Measurements from ENCODE around the gene KIF1B. TPM values are rescaled to one million over a fixed set of nuclear protein-coding genes. Genes with fewer than 3 reads are reported as not detected.

KIF1B gene
- total and polyA plus RNA-seq, 9 of the 15 experiments (the other 6 are each of a cell fraction or from before 2014, with no cell fraction given): 2.8 to 19.8 (median 11.9) TPM

DNA sequence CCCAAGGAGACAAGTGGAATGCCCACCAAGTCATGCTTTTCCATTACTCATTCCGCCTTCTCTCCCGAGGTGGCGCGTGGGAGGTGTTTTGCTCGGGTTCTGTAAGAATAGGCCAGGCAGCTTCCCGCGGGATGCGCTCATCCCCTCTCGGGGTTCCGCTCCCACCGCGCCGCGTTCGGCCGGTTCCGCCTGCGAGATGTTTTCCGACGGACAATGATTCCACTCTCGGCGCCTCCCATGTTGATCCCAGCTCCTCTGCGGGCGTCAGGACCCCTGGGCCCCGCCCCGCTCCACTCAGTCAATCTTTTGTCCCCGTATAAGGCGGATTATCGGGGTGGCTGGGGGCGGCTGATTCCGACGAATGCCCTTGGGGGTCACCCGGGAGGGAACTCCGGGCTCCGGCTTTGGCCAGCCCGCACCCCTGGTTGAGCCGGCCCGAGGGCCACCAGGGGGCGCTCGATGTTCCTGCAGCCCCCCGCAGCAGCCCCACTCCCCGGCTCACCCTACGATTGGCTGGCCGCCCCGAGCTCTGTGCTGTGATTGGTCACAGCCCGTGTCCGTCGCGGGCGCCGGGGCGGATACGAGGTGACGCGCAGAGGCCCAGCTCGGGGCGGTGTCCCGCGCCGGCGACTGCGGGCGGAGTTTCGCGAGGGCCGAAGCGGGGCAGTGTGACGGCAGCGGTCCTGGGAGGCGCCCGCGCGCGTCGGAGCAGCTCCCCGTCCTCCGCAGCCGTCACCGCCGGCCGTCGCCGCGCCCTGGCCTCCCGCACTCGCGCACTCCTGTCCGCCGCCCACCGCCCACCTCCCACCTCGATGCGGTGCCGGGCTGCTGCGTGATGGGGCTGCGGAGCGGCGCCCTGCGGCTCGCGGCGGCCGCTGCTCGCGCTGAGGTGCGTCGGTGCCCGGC, at the start of gene KIF1B (continued):
- TF ChIP-seq, protein P1, sequence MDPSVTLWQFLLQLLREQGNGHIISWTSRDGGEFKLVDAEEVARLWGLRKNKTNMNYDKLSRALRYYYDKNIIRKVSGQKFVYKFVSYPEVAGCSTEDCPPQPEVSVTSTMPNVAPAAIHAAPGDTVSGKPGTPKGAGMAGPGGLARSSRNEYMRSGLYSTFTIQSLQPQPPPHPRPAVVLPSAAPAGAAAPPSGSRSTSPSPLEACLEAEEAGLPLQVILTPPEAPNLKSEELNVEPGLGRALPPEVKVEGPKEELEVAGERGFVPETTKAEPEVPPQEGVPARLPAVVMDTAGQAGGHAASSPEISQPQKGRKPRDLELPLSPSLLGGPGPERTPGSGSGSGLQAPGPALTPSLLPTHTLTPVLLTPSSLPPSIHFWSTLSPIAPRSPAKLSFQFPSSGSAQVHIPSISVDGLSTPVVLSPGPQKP (CRISPR knock-in tag; IDR thresholded peaks at IDR 0.05): no peak
- TF ChIP-seq SOX6 (IDR thresholded peaks at IDR 0.05) (peak; percentile 47; the same call in 1 of the 2 replicates), ILF3 (IDR thresholded peaks at IDR 0.05; ENCODE audit: borderline replicate concordance) (peak; percentile 64; the same call in 1 of the 2 replicates), RAD21 (CRISPR knock-in tag; conservative IDR thresholded peaks at IDR 0.05 in 1 of 2, IDR thresholded peaks at IDR 0.05 in 1 of 2) (peak; percentile 79 to 85), CREBBP (IDR thresholded peaks at IDR 0.05; ENCODE audit: low read depth, low read length) (no peak), RFX1 (IDR thresholded peaks at IDR 0.05) (no peak), BCL6 (CRISPR knock-in tag; IDR thresholded peaks at IDR 0.05) (0 out of 2 replicates have a peak, but pooled peaks have one; percentile 46), ZBTB1 (CRISPR knock-in tag; IDR thresholded peaks at IDR 0.05; ENCODE audit: borderline replicate concordance, low read depth) (peak; percentile 79; the same call in 1 of the 2 replicates), BRD4 (IDR thresholded peaks at IDR 0.05) (no peak), YY1 (IDR thresholded peaks at IDR 0.05; ENCODE audit: borderline replicate concordance in 1 of 3, control insufficient read depth in 1 of 3, extremely low read depth in 1 of 3, insufficient read depth in 3 of 3, insufficient read length in 1 of 3, insufficient replicate concordance in 2 of 3, low read depth in 1 of 3, low read length in 2 of 3) (peak in 1 of 3 experiments; percentile 52), RBM34 (IDR thresholded peaks at IDR 0.05; ENCODE audit: borderline replicate concordance, insufficient read depth, low read length) (0 out of 2 replicates have a peak, but pooled peaks have one; percentile 92), RBM22 (IDR thresholded peaks at IDR 0.05; ENCODE audit: low read depth, low read length, poor library complexity, severe bottlenecking) (peak; percentile 84), CHD2 (IDR thresholded peaks at IDR 0.05; ENCODE audit: low read depth, low read length) (peak; percentile 91), NFXL1 (CRISPR knock-in tag; IDR thresholded peaks at IDR 0.05) (no peak), SIX5 (IDR thresholded peaks at IDR 0.05; ENCODE audit: borderline replicate concordance in 1 of 2, insufficient read depth in 1 of 2, low read depth in 1 of 2, low read length in 2 of 2) (no peak), BMI1 (IDR thresholded peaks at IDR 0.05; ENCODE audit: low read length) (no peak), ARID1B (IDR thresholded peaks at IDR 0.05) (peak; percentile 39; the same call in 1 of the 2 replicates), KHSRP (IDR thresholded peaks at IDR 0.05) (no peak), SRSF1 (IDR thresholded peaks at IDR 0.05; ENCODE audit: low read depth, low read length) (no peak), KDM2B (CRISPR knock-in tag; IDR thresholded peaks at IDR 0.05) (peak; percentile 79; the same call in 1 of the 2 replicates), BRF1 (IDR thresholded peaks at IDR 0.05; ENCODE audit: borderline replicate concordance, extremely low read depth, insufficient read length) (no peak), ZNF174 (CRISPR knock-in tag; IDR thresholded peaks at IDR 0.05) (no peak)
- TF ChIP-seq, protein P2, sequence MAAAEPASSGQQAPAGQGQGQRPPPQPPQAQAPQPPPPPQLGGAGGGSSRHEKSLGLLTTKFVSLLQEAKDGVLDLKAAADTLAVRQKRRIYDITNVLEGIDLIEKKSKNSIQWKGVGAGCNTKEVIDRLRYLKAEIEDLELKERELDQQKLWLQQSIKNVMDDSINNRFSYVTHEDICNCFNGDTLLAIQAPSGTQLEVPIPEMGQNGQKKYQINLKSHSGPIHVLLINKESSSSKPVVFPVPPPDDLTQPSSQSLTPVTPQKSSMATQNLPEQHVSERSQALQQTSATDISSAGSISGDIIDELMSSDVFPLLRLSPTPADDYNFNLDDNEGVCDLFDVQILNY (CRISPR knock-in tag; IDR thresholded peaks at IDR 0.05): 0 out of 2 replicates have a peak, but pooled peaks have one; percentile 35
- TF ChIP-seq, protein P3, sequence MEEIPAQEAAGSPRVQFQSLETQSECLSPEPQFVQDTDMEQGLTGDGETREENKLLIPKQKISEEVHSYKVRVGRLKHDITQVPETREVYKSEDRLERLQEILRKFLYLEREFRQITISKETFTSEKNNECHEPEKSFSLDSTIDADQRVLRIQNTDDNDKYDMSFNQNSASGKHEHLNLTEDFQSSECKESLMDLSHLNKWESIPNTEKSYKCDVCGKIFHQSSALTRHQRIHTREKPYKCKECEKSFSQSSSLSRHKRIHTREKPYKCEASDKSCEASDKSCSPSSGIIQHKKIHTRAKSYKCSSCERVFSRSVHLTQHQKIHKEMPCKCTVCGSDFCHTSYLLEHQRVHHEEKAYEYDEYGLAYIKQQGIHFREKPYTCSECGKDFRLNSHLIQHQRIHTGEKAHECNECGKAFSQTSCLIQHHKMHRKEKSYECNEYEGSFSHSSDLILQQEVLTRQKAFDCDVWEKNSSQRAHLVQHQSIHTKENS (CRISPR knock-in tag; IDR thresholded peaks at IDR 0.05): no peak
